ENCODE results near the gene ZFHX3. TPM values are rescaled to one million over a fixed set of nuclear protein-coding genes. Genes with fewer than 3 reads are reported as not detected.

ZFHX3 gene
- total and polyA plus RNA-seq, 2 of the 8 experiments (the other 6 are each of a cell fraction or from before 2014, with no cell fraction given): 0.08 to 0.99 TPM

DNA sequence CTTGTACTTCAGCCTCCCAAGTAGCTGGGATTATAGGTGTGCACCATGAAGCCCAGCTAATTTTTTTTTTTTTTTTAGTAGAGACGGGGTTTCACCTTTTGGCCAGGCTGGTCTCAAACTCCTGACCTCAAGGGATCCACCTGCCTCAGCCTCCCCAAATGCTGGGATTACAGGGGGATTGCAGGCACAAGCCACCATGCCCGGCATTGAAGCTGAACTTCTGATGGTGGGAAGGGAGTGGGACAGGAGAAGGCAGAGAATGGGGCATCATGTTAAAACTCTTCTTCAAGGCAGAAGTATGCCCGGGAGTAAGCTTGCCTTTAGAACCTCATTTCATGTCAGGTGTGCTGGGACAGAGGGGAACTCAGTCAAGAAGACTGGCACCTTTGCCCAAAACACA is 48.6 kb upstream of the ZFHX3 start:
- no peak overlapping the region for H2BK15ac ChIP-seq (ENCODE audit: low read length)
- H3K14ac ChIP-seq (ENCODE audit: insufficient read length): no peak overlapping the region
- H3K27ac ChIP-seq (ENCODE audit: low read depth, low read length): no peak overlapping the region
- FAIRE-seq (no peak), DNase-seq (ENCODE audit: low read depth in 1 of 2, low spot score in 2 of 2) (no peak)
- no peak overlapping the region for H2BK120ac ChIP-seq (replicated peaks; ENCODE audit: low read depth, low read length)
- H3K79me2 ChIP-seq (ENCODE audit: control insufficient read depth in 1 of 2, insufficient read depth in 2 of 2, low read length in 2 of 2): no peaks in the 10 kb centered on the region
- H3K23ac ChIP-seq (ENCODE audit: insufficient read length): no peak overlapping the region
- H3K4ac ChIP-seq (replicated peaks; ENCODE audit: insufficient read length, low read depth, low read length): no peak overlapping the region
- no peak overlapping the region for H2AK5ac ChIP-seq (ENCODE audit: low read depth, low read length)
- no peak overlapping the region for H4K5ac ChIP-seq (ENCODE audit: insufficient read length, low read depth, low read length)
- H3K23me2 ChIP-seq (ENCODE audit: low read depth, low read length): no peaks in the 10 kb centered on the region
- H4K8ac ChIP-seq (ENCODE audit: extremely low read depth, insufficient read depth, low read length): no peak overlapping the region
- no peaks in the 10 kb centered on the region for H4K20me1 ChIP-seq (replicated peaks in 1 of 2; ENCODE audit: control insufficient read depth in 1 of 2, insufficient read depth in 2 of 2, low read length in 2 of 2)
- H3K9ac ChIP-seq (replicated peaks in 1 of 4; ENCODE audit: extremely low read depth in 1 of 4, low read depth in 3 of 4, low read length in 3 of 4): no peak overlapping the region
- no peaks in the 10 kb centered on the region for H3K4me1 ChIP-seq (replicated peaks in 1 of 4; ENCODE audit: control insufficient read depth in 3 of 4, insufficient read depth in 4 of 4, low read length in 3 of 4)
- no peak overlapping the region for H3K56ac ChIP-seq (replicated peaks; ENCODE audit: insufficient read length, low read depth, low read length)
- no peak overlapping the region for H2BK20ac ChIP-seq (ENCODE audit: low read length)
- WGBS, 2 experiments (ENCODE audit: extremely low coverage in 1 of 2, insufficient coverage in 1 of 2, insufficient read length in 1 of 2, insufficient replicate concordance in 2 of 2, low coverage in 1 of 2, low lambda C conversion rate in 2 of 2, missing lambda C conversion rate in 1 of 2): 95% methylated on average over 2 of the region's 3 CpGs; no CpG with 5 or more reads in 1 of the 2 experiments
- ChIA-PET CTCF (ENCODE audit: partially characterized antibody) (interaction anchor here (0.8 to 1.8 kb wide), 5 partner anchors 8 to 101 kb away, joined by 3 to 7 read pairs (median 3); no protein-coding TSS in a partner anchor), POLR2A (ENCODE audit: partially characterized antibody) (no interaction called here)
- 0 out of 7 replicates have a peak, but pooled peaks cover 0 to 3% (median 0%) of the 10 kb centered on the region in 4 experiments for H3K27me3 ChIP-seq (replicated peaks in 1 of 4; ENCODE audit: control insufficient read depth in 3 of 4, extremely low read depth in 1 of 4, insufficient read depth in 3 of 4, low read length in 3 of 4)
- no peak overlapping the region for H2BK12ac ChIP-seq (ENCODE audit: low read depth, low read length)
- H4K91ac ChIP-seq (replicated peaks; ENCODE audit: insufficient read length, low read length): no peak overlapping the region
- no peak overlapping the region for H3K4me3 ChIP-seq (ENCODE audit: extremely low read depth in 1 of 4, insufficient read depth in 2 of 4, low read depth in 3 of 4, low read length in 4 of 4)
- no peaks in the 10 kb centered on the region for H3K79me1 ChIP-seq (ENCODE audit: low read depth, low read length)
- no peaks in the 10 kb centered on the region for H3K9me3 ChIP-seq (ENCODE audit: insufficient read depth in 2 of 2, low read depth in 1 of 2, low read length in 1 of 2)
- no peak overlapping the region for H2AFZ ChIP-seq (ENCODE audit: low read length)
- no peaks in the 10 kb centered on the region for H3K36me3 ChIP-seq (ENCODE audit: control insufficient read depth in 2 of 4, insufficient read depth in 4 of 4, low read length in 3 of 4)
- no peak overlapping the region for H2BK5ac ChIP-seq (ENCODE audit: low read depth, low read length)
- H3K4me2 ChIP-seq (ENCODE audit: insufficient read depth in 1 of 2, low read depth in 2 of 2, low read length in 2 of 2): no peak overlapping the region
- no peak overlapping the region for H3K18ac ChIP-seq (ENCODE audit: extremely low read depth, low read length)
- TF ChIP-seq KDM1A (IDR thresholded peaks at IDR 0.05; ENCODE audit: borderline replicate concordance, low read length) (no peak), EGR1 (IDR thresholded peaks at IDR 0.05; ENCODE audit: borderline replicate concordance, low read depth, low read length) (no peak), YY1 (IDR thresholded peaks at IDR 0.05; ENCODE audit: low read depth, low read length) (no peak), ZNF274 (IDR thresholded peaks at IDR 0.05; ENCODE audit: borderline replicate concordance, extremely low read depth, low read length) (no peak), RXRA (IDR thresholded peaks at IDR 0.05; ENCODE audit: insufficient read depth, low read depth, low read length) (no peak), USF2 (IDR thresholded peaks at IDR 0.05; ENCODE audit: low read length) (no peak), CREB1 (IDR thresholded peaks at IDR 0.05) (no peak), CHD2 (IDR thresholded peaks at IDR 0.05; ENCODE audit: low read length) (no peak), E2F6 (IDR thresholded peaks at IDR 0.05) (no peak)
- TF ChIP-seq, protein P1, sequence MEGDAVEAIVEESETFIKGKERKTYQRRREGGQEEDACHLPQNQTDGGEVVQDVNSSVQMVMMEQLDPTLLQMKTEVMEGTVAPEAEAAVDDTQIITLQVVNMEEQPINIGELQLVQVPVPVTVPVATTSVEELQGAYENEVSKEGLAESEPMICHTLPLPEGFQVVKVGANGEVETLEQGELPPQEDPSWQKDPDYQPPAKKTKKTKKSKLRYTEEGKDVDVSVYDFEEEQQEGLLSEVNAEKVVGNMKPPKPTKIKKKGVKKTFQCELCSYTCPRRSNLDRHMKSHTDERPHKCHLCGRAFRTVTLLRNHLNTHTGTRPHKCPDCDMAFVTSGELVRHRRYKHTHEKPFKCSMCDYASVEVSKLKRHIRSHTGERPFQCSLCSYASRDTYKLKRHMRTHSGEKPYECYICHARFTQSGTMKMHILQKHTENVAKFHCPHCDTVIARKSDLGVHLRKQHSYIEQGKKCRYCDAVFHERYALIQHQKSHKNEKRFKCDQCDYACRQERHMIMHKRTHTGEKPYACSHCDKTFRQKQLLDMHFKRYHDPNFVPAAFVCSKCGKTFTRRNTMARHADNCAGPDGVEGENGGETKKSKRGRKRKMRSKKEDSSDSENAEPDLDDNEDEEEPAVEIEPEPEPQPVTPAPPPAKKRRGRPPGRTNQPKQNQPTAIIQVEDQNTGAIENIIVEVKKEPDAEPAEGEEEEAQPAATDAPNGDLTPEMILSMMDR (IDR thresholded peaks at IDR 0.05; ENCODE audit: control extremely low read depth in 1 of 3, insufficient read depth in 1 of 3, low read depth in 1 of 3, low read length in 3 of 3): no peak
